CD4-positive, alpha-beta T cell treated with Interleukin-21 for 1 hour (primary cell): Measurements from ENCODE around the gene RAB40A.

Source experiments
- DNase-seq: peaks from one replicate; pipeline ENCODE4 v3.0.0-alpha.2; 2020

The RAB40A gene, protein sequence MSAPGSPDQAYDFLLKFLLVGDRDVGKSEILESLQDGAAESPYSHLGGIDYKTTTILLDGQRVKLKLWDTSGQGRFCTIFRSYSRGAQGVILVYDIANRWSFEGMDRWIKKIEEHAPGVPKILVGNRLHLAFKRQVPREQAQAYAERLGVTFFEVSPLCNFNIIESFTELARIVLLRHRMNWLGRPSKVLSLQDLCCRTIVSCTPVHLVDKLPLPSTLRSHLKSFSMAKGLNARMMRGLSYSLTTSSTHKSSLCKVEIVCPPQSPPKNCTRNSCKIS

DNA sequence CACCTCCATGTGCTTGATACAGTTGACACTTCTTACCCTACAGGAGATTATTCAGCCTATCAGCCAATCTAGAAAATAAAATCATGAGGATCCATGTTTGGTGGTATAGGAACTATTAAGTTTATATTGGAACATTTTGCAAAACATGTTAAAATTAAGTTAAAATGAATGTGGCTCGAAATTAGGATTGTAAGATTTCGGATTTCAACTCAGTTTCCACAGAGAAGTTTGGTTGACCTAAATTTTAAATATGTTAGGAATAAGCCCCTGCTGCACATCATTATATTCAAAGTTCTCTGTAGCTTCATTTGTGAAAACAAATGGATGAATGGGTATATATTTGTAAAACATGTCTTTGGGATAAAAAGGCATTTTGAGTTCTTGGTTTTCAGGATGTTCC is at the start of gene RAB40A:
Gene RAB40A (minus strand): TSS at position 101 of the 400 bp plus-strand sequence. CDS start 18,733 bp downstream, outside the sequence.
- DNase-seq: no peak

DNA sequence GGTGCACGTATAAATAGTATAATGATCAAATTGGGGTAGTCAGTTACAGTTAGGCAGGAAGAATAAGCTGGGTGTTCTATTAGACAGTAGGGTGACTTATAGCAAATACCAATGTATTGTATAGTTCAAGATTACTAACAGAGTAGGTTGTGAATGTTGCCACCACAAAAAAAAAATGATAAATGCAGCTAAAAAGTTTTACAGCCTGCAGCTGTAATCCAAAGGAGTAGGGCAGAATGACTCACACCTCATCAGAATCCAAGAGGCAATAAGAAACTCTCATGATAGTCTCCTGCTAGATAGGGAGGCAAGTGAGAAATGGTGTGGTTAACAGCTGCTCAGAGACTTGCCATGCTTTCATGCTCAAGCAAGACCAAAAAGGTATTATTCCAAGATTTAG is 46.5 kb upstream of the RAB40A start:
- no peak for DNase-seq

DNA sequence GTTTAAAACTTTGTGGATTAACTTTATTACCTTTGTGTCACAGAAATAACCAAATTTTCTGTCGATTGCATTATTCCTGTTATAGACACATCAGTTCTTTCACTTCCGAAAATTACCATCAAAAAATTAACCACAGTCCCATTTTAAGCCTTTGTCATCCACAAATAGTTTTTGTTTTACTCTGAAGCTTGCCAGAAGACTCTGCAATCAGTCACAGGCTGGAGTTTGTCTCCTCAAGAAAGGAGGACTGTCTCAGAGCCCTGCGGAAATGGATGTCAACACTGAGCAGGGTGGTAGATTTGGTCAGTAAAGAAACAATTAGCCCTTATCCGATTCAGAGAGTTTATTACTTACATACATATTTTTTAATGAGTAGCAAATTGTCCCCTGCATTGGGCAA is 45.9 kb upstream of the RAB40A start:
- DNase-seq: no peak

DNA sequence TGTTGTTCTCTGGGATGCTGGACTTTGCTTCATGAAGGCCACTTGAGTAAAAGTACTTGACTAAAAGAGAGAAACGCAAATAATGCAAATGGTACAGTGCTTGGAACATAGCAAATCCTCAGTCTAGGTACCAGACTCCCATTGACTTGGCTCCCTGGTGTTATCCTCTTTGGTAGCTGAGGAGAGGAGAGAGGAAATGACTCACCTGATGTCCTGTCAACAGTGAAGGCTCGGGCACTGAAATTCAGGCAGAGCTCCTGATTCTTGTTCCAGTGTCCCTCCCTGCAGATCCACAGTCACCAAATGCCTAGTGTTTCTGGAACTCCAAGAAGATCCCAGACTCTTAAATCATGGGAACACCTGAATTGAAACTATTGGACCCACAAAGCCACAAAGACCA is 43.5 kb upstream of the RAB40A start:
- no peak for DNase-seq

DNA sequence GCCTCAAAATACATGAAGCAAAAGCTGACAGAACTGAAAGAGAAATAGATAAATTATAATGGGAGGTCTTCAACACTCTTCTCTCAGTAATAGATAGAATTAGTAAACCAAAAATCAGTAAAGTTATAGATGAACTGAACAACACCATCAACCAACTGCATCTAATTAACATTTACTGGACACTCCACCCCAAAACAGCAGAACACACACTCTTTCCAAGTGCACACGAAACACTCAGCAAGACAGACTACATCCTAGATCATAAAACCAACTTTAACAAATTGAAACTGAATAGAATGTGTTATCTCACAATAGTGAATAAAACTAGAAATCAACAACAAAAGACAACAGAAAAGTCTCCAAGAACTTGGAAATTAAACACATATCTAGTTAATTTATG is 41.0 kb upstream of the RAB40A start:
- DNase-seq: no peak

DNA sequence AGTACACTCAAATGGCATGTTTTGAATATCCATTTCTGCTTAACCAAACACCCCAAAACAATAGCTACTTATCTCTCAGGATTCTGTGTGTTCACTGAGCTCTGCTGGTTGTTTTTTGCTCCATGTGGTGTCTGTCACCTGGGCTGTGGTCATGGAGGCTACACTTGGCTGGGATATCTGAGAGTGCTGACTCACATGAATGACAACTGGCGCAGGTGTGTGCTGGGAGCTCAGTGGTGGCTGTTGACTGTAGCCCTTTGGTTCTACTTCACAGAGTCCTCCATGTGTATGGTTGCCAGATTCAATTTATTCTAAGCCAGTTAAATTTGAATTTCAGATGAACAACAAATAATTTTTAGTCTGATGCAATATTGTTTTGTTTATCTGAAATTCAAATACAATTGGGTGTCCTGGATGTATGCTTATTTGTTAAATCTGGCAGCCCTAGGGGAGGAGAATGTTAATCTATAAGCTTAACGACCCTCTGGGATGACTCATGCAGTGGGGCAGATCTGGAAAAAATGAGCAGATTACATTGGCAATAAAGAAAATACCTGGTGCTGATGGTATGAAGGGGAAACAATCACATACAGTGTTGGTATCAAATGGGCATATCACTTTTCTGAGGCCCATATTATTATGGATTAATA is 37.8 kb upstream of the RAB40A start:
- DNase-seq: no peak

DNA sequence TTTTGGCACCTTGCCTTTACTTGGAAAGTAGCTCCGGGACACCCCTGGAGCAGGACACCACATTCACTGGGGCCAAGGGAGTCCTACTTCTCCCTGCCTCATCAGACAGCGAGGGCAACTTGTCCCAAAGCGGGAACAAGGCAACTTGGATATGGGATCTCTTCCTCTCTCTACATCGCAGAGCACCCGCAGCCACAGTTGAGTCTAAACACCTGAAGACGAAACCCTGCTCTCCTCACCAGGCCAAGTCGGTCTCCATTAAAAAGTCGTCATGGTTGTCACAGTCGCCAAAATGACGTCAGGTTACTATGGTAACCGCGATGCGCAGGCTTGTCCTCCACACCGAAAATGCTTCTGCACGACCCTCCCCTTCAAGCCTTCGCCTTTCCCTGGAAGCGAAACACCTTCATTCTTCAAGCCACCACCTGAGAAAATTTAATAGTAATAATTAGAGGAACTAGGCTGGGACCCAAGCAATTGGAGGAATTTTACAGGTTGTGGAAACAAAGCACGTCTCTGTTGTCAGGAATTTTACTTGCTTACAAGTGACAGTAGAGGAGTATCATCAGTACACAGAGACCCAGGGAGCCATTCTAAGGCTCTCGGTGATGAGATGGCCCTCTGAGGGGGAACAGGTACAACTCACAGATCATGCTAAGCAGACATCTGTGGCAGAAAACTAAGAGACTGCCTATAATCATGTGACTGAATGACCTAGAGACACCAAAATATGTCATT is 35.6 kb upstream of the RAB40A start:
- peak; percentile 75 for DNase-seq

DNA sequence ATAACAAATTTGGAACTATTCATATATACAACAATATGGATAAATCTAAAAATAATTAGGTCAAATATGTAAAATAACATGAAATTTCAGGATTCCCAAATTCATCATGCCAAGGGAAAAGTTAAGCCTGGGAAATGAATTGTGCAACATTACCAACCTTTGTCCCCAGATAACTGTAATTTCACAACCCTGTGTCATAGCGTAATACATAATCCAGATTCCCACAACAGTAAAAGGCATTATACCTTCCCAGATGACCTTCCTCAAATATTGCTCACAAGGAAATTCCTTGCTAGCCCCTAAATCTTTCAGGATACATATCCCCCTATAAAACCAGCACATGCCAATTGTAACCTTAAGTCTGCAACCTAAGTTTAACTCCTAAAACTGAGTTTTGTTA is 32.9 kb upstream of the RAB40A start:
- DNase-seq: no peak

DNA sequence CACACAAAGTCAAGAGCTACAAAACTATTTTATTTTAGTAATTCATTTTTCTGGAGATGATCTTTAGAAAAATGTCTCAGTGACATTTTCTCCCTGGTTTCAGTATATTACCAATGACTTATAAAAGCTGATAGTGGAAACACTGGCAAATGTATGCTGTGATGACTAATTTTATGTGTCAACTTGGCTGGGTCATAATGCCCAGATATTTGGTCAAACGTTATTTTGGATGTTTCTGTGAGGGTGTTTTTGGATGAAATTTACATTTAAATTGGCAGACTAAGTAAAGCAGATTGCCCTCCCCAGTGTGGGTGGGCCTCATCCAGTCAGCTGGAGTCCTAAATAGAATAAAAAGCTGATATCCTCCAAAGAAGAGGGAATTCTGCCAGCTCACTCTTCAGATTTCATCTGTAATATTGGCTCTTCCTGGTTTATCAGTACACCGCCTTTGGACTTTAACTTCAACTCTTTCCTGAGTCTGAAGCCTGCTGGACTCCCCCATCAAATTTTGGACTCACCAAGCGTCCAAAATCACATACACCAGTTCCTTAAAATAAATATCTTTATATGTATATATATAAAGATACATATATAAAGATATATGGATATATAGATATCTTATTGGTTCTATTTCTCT is 31.2 kb upstream of the RAB40A start:
- DNase-seq: no peak

DNA sequence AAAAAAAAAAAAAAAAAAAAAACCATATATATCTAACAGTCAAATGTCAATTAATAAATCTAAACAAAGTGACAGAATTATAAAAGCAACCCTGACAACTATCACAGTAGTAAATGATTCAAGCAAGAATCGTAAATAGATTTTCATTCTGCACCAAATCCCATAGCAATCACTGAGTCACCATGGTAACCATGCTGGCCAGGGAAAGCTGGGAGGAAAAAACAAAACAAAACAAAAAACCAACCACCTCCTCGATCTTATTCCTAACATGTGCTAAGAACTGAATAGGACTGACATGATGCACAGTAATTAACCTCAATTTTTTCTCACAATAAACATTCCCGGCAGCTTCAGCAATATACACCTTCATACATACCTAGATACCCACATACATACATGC is 30.6 kb upstream of the RAB40A start:
- no peak for DNase-seq

DNA sequence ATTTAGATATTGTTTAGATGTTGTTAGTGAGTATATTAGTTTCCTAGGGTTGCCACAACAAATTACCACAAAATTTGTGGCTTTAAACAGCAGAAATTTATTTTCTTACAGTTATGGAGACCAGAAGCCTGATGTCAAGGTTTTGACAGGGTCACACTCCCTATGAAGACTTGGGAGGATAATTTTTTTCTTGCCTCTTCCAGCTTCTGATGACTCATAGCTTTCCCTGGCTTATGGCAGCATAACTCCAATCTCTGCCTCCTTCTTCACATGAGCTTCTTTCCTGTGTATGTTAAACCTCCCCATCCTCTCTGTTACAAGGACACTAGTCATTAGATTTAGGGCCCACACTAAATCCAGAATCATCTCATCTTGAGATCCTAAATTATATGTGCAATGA is 20.9 kb upstream of the RAB40A start:
- no peak for DNase-seq

DNA sequence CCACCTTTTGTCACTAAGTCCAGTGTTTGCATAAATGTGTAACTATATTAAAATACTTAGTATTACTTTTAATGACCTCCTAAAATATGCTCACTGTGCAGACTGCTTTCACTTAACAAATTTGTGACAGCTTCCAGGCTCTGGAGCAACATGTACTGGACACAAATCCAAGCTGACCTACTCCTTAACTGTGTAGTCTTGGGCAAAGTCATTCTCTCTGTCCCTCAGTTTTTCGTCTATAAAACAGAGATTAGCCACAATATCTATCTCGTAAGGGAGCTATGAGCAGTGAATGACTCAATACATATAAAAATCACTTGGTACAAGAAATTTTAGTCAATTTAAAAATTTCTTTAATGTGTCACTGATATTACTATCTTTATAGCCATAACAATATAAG is 20.4 kb upstream of the RAB40A start:
- no peak for DNase-seq

DNA sequence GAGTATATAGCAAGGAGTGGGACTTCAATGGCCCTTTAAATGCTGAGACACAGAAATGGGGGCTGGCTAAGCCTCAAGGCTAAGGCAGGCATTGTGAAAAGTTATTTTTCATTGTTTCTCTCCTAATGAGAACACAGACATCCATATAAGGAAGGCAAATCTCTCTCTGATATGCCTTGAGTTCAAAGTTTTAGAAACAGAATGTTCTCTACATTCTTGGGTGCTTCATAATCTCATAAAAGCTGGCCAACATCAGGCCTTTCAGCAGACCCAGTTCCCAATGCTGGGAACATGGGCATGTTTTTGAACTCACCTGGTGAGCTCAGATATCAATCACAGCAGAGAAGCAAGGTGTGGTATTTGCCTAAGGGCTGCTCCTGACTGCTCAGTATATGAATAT is 19.4 kb upstream of the RAB40A start:
- no peak for DNase-seq

DNA sequence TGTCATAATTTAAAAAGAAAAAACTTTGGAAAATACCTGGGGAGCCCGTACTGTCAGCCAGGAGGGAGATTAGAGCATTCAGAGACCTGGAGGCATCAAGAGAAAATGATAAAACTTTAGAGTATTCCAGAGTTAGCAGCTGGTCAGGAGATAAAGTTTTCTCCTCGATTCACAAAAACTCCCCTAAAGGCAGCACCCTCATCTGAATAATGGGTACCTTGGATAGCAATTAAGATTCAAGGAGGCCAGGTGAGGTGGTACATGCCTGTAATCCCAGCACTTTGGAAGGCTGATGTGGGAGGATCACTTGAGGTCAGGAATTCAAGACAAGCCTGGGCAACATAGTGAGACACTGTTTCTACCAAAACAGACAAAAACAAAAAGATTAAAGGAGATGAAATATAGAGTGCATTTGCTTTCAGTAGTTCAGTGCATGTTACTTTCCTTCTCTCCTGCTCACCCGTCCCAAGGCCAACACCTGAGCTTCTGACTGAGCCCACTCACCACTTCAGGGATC is 18.6 kb upstream of the RAB40A start:
- DNase-seq: no peak

DNA sequence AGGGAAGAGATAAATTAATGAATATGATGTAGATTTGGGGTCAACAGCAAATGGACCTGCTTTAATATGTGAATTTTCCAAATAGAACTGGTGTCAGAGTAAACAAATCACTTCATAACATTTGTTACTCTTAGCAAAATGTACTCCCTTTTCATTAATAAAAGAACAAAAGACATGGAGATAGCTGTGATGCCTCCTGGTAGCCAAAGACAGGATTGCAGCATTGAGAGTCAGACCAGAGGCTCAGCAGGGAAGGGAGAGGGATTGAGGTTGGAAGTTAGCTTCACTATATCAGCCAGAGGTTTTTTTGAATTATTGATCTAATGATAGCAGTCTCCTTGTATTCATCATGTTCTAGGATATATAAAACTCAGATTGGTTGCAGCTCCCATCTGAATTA is 17.4 kb upstream of the RAB40A start:
- DNase-seq: no peak

DNA sequence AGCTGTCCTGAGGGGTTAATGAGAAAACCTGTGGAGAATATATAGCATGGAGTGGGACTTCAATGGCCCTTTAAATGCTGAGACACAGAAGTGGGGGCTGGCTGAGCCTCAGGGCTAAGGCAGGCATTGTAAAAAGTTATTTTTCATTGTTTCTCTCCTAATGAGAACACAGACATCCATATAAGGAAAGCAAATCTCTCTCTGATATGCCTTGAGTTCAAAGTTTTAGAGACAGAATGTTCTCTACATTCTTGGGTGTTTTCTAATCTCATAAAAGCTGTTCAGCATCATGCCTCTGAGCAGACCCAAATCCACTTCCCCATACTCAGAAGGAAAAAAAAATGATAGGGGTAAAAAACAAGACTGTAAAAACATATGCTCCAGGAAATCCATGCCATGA is 16.8 kb upstream of the RAB40A start:
- no peak for DNase-seq

DNA sequence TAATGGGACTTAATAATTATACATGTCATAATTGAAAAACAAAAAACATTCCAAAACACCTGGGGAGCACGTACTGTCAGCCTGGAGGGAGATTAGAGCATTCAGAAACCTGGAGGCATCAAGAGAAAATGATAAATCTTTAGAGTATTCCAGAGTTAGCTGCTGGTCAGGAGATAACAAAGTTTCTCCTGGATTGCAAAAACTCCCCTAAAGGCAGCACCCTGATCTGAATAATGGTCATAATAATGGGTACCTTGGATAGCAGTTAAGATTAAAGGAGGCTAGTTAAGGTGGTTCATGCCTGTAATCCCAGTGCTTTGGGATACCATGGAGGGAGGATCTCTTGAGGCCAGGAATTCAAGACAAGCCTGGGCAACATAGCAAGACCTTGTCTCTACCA is 15.9 kb upstream of the RAB40A start:
- no peak for DNase-seq

DNA sequence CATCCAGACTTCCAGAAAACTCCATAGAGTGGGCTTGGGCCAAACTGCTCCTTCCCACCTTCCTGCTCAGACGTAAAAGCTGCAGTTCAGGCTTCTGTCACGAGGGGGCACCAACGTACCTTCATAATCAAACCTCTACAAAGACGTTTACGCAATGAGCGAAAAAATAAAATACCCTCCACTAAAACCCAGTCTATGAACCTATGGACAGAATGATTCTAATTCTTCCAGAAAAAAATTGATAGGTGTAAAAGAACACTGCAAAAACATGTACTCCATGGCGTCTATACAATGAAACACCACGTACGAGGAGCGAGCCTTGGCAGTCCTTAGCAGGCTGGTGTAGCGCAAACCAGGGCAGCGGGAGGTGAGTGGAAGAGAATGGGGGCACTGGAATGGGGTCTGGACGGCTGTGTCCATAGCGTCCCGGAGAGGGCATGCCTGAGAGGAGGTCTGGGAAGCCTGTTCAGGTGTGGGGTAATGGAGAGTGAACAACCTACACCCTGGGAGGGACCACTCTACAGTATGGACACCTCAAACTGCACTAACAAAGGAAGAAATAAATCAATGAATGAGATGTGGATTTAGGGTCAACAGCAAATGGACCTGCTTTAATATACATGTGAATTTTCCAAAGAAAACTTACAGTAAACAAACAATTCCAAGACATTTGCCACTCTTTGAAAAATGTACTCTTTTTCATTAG is 14.4 kb upstream of the RAB40A start:
- DNase-seq: peak; percentile 58

DNA sequence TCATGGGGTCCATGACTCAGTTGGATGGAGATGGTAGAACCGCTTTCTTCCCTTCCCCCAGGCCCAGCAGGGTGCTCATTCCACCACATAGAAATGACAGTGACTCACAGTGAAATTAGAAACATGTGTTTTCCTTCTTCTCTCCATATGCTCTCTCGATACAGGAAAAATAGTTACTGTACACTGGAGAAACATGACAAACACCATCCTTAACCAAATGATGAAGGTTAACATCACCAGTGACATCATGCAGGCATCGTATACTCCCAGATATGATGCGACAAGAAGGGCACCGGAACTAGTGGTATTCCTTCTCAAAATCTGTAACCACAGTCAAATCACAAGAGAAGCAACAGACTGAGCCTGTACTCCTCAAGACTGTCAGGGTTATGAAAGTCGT is 11.7 kb upstream of the RAB40A start:
- no peak for DNase-seq

DNA sequence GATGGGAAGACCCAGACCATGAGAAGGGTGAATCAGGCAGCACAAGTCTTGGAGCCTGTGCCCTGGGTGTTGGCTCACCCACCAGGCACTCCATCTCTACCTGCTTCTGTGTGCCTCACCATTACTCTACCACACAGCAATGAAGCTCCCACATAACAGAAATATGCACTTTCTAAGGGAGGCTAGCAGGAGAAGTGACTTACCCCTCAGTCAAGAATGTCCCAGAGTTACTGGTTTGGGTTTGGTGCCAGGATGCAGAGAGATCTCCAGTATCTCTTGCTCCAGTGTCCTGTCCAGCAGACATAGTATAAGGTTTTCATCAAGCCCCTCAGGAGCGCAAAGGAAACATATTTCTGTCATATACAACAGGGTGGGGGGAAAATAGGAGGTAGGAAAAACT is 11.3 kb upstream of the RAB40A start:
- DNase-seq: no peak

DNA sequence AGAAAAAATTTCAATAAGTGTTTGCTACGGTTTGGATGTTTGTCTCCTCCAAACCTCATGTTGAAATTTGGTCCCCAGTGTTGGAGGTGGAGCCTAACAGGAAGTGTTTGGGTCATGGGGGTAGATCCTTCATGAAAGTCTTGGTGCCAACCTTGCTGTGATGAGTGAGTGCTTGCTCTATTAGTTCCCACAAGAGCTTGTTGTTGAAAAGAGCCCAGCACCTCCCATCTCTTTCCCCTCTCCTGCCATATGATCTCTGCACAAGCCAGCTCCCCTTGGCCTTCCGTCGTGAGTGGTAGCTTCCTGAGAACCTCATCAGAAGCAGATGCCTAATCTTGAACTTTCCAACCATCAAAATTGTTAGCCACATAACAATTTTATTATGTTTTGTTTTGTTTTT is 10.3 kb upstream of the RAB40A start:
- no peak for DNase-seq

DNA sequence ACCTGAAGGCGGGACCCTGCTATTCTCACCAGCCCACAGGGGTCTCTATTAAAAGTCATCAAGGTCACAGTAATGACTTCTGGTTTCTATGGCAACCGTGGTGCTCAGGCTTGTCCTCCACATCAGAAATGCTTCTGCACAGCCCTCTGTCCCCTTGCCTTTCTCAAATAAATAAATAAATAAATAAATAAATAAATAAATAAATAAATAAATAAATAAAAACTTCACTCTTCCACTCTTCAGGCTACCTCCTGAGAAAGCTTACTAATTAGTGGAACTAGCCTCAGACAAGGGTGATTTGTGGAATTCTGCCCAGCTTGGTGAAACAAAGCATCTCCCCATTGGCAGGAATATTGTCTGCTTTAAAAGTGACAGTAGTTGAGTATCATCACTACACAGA is 5.5 kb upstream of the RAB40A start:
- no peak for DNase-seq

DNA sequence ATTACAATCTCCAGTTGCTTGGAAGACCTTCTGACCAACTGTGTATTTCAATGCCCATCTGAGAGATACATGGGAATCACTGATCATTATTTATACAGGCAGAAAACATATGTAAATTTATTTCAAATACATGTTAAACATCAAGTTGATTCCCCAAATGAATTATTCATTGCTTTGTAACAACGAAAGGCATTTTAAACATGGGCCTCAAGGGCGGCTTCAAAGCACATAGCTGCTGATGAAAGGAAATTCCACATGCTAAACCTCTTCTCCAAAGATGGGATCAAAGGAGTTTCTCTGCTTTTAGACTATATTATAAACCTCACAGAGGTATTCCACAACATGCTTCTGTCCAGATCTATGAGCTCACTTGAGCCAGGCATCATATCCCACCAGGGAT is 4.3 kb upstream of the RAB40A start:
- DNase-seq: no peak
